Ovary (tissue), 3 donors: ENCODE data around the gene SEZ6.

ENCODE experiments used
- CTCF ChIP-seq, 3 donors: fragments of 450-650 bp in 2 of 3; fragments of 200-600 bp in 1 of 3; IDR thresholded peaks; one replicate each; pipeline versions ENCODE4 v1.5.1 to v1.8.0; 2016 to 2022; ENCODE audit warnings: antibody characterized with exemption in 3 of 3, mild to moderate bottlenecking in 1 of 3
- POLR2A ChIP-seq: fragments of 450-650 bp; IDR thresholded peaks from one replicate; pipeline ENCODE4 v1.6.1; 2017; ENCODE audit warnings: antibody characterized with exemption, mild to moderate bottlenecking, moderate library complexity
- donor health status: DM: no; HTN: no; CAD: no.

GRCh38 chr17:29019475-29020181 lies 13.8 kb upstream of the SEZ6 start:
- TF ChIP-seq POLR2A (no peak), CTCF (IDR thresholded peaks at IDR 0.05) (no peak)
